ENCODE measurements around the gene CMC2.

CMC2 gene

GRCh38 chr16:81006813-81007695 lies at the start of gene CMC2, which contains the start of gene CENPN:
Gene CMC2 (minus strand): TSS chr16:81006885. CDS start chr16:80997394, 9,491 bp downstream.
Gene CENPN (plus strand): TSS chr16:81007214. CDS start chr16:81011940, 4,726 bp downstream.
- FAIRE-seq, result no peak

GRCh38 chr16:81053761-81054160 lies 47.1 kb upstream of the CMC2 start:
- FAIRE-seq, result no peak

- FAIRE-seq, result no peak
These were observed 36.1 kb upstream of the CMC2 start for GRCh38 chr16:81042821-81043220.

- no peak for FAIRE-seq
These were observed 35.0 kb upstream of the CMC2 start for GRCh38 chr16:81041696-81042095.

GRCh38 chr16:81040842-81041241 lies 34.2 kb upstream of the CMC2 start:
- FAIRE-seq, result no peak

GRCh38 chr16:81040131-81040530 lies 33.4 kb upstream of the CMC2 start:
- FAIRE-seq, result no peak

GRCh38 chr16:81036751-81037350 lies 30.2 kb upstream of the CMC2 start:
- FAIRE-seq, result no peak

GRCh38 chr16:81035975-81036750 lies 29.5 kb upstream of the CMC2 start:
- no peak for FAIRE-seq

- no peak for FAIRE-seq
These were observed 28.8 kb upstream of the CMC2 start, which contains the start of gene ATMIN for GRCh38 chr16:81035398-81035974. Gene ATMIN (plus strand): TSS chr16:81035842. CDS start chr16:81035871, 29 bp downstream.

GRCh38 chr16:81029930-81030604 lies 23.4 kb upstream of the CMC2 start:
- no peak for FAIRE-seq

- FAIRE-seq, result no peak
These were observed 19.7 kb upstream of the CMC2 start for GRCh38 chr16:81026429-81026828.

GRCh38 chr16:81018496-81018895 lies 11.8 kb upstream of the CMC2 start:
- no peak for FAIRE-seq

GRCh38 chr16:81014672-81015071 lies 8.0 kb upstream of the CMC2 start:
- no peak for FAIRE-seq

- no peak for FAIRE-seq
These were observed 6.3 kb upstream of the CMC2 start for GRCh38 chr16:81012974-81013373.

GRCh38 chr16:81008505-81008789 lies 1.8 kb upstream of the CMC2 start:
- no peak for FAIRE-seq

- no peak for FAIRE-seq
These were observed 373 bp downstream of the CMC2 start for GRCh38 chr16:81006211-81006812.

- no peak for FAIRE-seq
These were observed 999 bp downstream of the CMC2 start for GRCh38 chr16:81005610-81006161.

- FAIRE-seq, result peak; percentile 19
These were observed 1.9 kb downstream of the CMC2 start for GRCh38 chr16:81004646-81005353.

- no peak for FAIRE-seq
These were observed 2.9 kb downstream of the CMC2 start for GRCh38 chr16:81003610-81004460.

- FAIRE-seq, result no peak
These were observed 3.6 kb downstream of the CMC2 start for GRCh38 chr16:81003064-81003463.

Data from TTC549 (cell line).